ENCODE measurements around the gene WDR91. TPM values are rescaled to one million over a fixed set of nuclear protein-coding genes. Genes with fewer than 3 reads are reported as not detected.

The WDR91 gene
- total and polyA plus RNA-seq, 2 donors, result 14.3 to 19.8 TPM

DNA sequence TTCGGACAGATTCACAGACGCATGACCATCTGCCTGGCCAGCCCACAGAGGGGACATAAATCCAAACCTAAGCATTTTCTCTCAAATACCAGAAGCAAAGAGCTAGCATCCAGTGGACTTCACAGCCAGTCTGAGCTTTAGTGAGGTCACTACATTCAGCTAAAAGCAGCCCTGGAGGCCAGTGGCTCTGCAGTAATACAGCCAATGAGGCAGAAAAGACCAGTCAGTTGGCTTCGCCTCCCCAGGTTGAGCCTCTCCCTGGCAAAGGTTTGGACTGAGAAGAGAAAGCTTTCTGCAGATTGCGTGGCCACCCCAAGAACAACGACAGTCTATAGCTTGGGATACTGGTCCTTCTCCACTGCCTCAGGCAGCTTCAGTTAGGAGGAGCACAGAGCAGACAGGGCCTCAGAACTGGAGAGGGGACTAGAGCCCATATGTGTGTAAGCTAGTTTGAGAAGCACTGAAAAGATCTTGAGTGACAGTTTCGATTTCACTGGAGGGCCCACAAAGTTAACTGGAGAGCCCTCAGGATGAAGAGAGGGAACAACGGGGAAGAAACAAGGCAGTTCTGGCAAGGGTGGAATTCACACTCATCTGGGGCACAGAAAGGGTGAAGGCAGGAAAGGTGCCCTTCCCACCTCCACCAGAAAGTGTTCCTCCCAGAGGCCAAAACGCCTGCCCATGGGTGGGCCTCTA lies 3.8 kb downstream of the WDR91 start:
- peaks cover 7 to 32% of the 10 kb centered on the region in 2 donors for H3K36me3 ChIP-seq (ENCODE audit: control insufficient read depth in 2 of 2, insufficient read depth in 2 of 2, low read length in 1 of 2)
- H3K27ac ChIP-seq (ENCODE audit: low read depth in 1 of 2, low read length in 1 of 2), result no peak overlapping the region
- no peaks in the 10 kb centered on the region for H3K27me3 ChIP-seq (ENCODE audit: control insufficient read depth in 2 of 2, insufficient read depth in 1 of 2, low read length in 1 of 2)
- WGBS, result 94% methylated on average over 8 of the region's 8 CpGs
- peaks cover 12 to 13% of the 10 kb centered on the region in 2 donors for H3K4me1 ChIP-seq (ENCODE audit: control insufficient read depth in 2 of 2, insufficient read depth in 2 of 2, low read length in 2 of 2)
- H3K9me3 ChIP-seq (ENCODE audit: control insufficient read depth in 2 of 2, insufficient read depth in 1 of 2, low read length in 1 of 2), result no peaks in the 10 kb centered on the region
- H3K4me3 ChIP-seq (ENCODE audit: low read length in 2 of 2), result no peak overlapping the region
- DNase-seq (ENCODE audit: low read depth in 6 of 9, low spot score in 9 of 9), result no peak

DNA sequence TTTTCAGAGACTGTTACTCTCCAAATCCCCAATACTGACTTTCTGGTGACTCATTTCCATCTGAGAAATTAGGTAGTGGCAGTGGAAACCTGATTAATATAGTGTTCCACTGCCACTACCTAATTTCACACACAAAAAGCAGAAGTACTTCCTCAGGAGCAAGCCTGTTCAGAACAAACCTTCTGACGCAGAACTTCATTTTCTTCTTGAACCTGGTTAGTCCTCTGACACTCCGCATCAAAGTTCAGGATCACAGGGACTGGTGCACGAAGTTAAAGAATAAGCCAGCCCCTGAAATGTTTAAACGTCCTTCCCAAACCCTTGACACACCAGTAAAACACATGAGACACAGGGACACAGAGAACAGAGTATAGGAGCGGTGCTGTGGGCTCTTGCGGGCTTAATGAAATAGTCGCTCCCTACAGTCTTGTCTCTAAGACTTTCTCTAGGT lies 4.4 kb downstream of the WDR91 start:
- Histone ChIP-seq H3K4me3 (ENCODE audit: low read length in 2 of 2) (no peak overlapping the region), H3K27me3 (ENCODE audit: control insufficient read depth in 2 of 2, insufficient read depth in 1 of 2, low read length in 1 of 2) (no peaks in the 10 kb centered on the region), H3K9me3 (ENCODE audit: control insufficient read depth in 2 of 2, insufficient read depth in 1 of 2, low read length in 1 of 2) (no peaks in the 10 kb centered on the region), H3K36me3 (ENCODE audit: control insufficient read depth in 2 of 2, insufficient read depth in 2 of 2, low read length in 1 of 2) (peaks cover 7 to 32% of the 10 kb centered on the region in 2 donors), H3K4me1 (ENCODE audit: control insufficient read depth in 2 of 2, insufficient read depth in 2 of 2, low read length in 2 of 2) (peaks cover 12% of the 10 kb centered on the region in 2 donors), H3K27ac (ENCODE audit: low read depth in 1 of 2, low read length in 1 of 2) (no peak overlapping the region)
- WGBS, result 75% methylated on average over 7 of the region's 7 CpGs
- DNase-seq (ENCODE audit: low read depth in 6 of 9, low spot score in 9 of 9), result no peak

DNA sequence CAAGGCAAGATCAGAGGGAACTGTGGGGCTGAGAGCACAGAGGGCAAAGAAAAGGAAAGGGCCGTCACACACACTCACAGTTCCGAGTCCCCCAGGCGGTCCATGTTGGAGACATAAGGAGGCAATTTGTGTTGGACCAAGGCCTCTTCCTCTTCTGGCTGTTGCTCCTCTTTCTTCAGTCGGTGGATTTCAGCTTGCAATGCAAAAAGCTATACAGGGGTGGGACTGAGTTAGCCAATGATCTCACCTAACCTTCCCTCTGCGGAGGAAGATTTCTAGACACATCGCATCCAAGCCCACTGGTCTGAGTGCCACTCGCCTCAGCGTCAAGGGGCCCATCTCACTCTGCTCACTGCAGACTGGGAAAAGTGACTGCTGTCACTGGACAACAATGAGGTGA lies 5.5 kb downstream of the WDR91 start:
- Histone ChIP-seq H3K27me3 (ENCODE audit: control insufficient read depth in 2 of 2, insufficient read depth in 1 of 2, low read length in 1 of 2) (no peaks in the 10 kb centered on the region), H3K36me3 (ENCODE audit: control insufficient read depth in 2 of 2, insufficient read depth in 2 of 2, low read length in 1 of 2) (peaks cover 13 to 41% of the 10 kb centered on the region in 2 donors), H3K4me1 (ENCODE audit: control insufficient read depth in 2 of 2, insufficient read depth in 2 of 2, low read length in 2 of 2) (peaks cover 11 to 12% of the 10 kb centered on the region in 2 donors), H3K4me3 (ENCODE audit: low read length in 2 of 2) (no peak overlapping the region), H3K27ac (ENCODE audit: low read depth in 1 of 2, low read length in 1 of 2) (no peak overlapping the region), H3K9me3 (ENCODE audit: control insufficient read depth in 2 of 2, insufficient read depth in 1 of 2, low read length in 1 of 2) (no peaks in the 10 kb centered on the region)
- DNase-seq (ENCODE audit: low read depth in 6 of 9, low spot score in 9 of 9), result no peak
- WGBS, result 95% methylated on average over 8 of the region's 8 CpGs

DNA sequence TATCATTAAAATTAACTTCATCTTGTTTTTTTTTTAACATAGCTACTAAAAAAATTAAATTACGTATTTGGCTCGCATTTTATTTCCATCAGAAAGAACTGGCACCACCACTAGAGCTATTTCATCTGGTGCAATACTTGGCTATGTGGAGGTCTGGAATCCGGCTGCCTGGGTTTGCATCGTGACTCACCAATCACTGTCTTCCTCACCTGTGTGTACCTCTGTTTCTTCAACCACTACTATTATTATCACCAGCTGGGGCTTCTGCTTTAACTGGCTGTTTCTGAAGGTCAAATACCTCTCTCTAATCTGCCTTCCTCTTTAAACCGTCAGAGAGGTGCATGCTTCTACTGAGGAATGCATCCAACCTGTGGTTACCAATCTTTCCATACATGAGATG lies 6.5 kb downstream of the WDR91 start:
- no peaks in the 10 kb centered on the region for H3K9me3 ChIP-seq (ENCODE audit: control insufficient read depth in 2 of 2, insufficient read depth in 1 of 2, low read length in 1 of 2)
- peaks cover 14 to 43% of the 10 kb centered on the region in 2 donors for H3K36me3 ChIP-seq (ENCODE audit: control insufficient read depth in 2 of 2, insufficient read depth in 2 of 2, low read length in 1 of 2)
- no peak for DNase-seq (ENCODE audit: low read depth in 6 of 9, low spot score in 9 of 9)
- no peaks in the 10 kb centered on the region for H3K27me3 ChIP-seq (ENCODE audit: control insufficient read depth in 2 of 2, insufficient read depth in 1 of 2, low read length in 1 of 2)
- peaks cover 4 to 7% of the 10 kb centered on the region in 2 donors for H3K4me1 ChIP-seq (ENCODE audit: control insufficient read depth in 2 of 2, insufficient read depth in 2 of 2, low read length in 2 of 2)
- WGBS, result 93% methylated on average over 5 of the region's 5 CpGs
- H3K4me3 ChIP-seq (ENCODE audit: low read length in 2 of 2), result no peak overlapping the region
- no peak overlapping the region for H3K27ac ChIP-seq (ENCODE audit: low read depth in 1 of 2, low read length in 1 of 2)

DNA sequence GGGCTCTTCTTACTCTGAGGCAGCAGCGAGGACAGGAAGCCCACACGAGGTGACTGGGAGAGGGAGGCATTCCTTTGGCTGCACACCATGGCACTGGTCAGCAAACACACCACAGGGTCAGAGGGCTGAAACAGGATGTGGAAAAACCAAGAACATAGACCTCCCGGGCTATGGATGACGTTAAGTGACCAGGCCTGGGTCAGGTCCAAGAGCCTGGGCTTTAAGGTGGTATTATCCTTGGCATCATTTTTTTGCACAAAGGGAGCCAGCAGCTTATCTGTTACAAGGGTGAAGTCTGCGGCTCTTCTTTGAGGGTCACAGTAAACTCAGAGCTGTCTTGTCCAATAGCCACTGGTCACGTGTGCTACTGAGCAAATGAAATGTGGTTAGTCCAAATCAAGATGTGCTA lies 7.0 kb downstream of the WDR91 start:
- DNase-seq (ENCODE audit: low read depth in 6 of 9, low spot score in 9 of 9), result no peak
- Histone ChIP-seq H3K27me3 (ENCODE audit: control insufficient read depth in 2 of 2, insufficient read depth in 1 of 2, low read length in 1 of 2) (no peaks in the 10 kb centered on the region), H3K27ac (ENCODE audit: low read depth in 1 of 2, low read length in 1 of 2) (peak overlapping the region in 1 of 2 donors; percentile 13), H3K9me3 (ENCODE audit: control insufficient read depth in 2 of 2, insufficient read depth in 1 of 2, low read length in 1 of 2) (no peaks in the 10 kb centered on the region), H3K36me3 (ENCODE audit: control insufficient read depth in 2 of 2, insufficient read depth in 2 of 2, low read length in 1 of 2) (peaks cover 18 to 48% of the 10 kb centered on the region in 2 donors), H3K4me3 (ENCODE audit: low read length in 2 of 2) (no peak overlapping the region), H3K4me1 (ENCODE audit: control insufficient read depth in 2 of 2, insufficient read depth in 2 of 2, low read length in 2 of 2) (peaks cover 4 to 7% of the 10 kb centered on the region in 2 donors)
- WGBS, result 95% methylated on average over 6 of the region's 6 CpGs

DNA sequence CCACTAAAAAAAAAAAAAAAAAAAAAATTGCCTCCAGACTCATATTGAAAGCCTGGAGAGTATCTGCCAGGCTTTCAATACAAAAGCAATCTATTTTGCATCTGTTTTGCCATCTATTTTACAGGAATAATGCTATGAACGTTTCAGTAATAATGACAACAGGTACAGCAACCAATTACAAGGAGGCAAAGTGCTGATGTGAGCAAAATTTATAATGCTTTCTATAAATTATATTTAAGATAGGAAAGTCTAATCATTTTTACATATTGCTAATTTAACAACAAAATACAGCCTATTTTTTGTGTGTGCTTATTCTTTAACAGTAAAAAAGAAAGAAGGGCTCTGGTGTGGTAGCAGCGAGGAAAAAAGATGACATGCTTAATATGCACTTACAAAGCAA lies 10.0 kb downstream of the WDR91 start:
- H3K9me3 ChIP-seq (ENCODE audit: control insufficient read depth in 2 of 2, insufficient read depth in 1 of 2, low read length in 1 of 2), result no peaks in the 10 kb centered on the region
- DNase-seq (ENCODE audit: low read depth in 6 of 9, low spot score in 9 of 9), result no peak
- peak overlapping the region in 1 of 2 donors; percentile 38 for H3K27ac ChIP-seq (ENCODE audit: low read depth in 1 of 2, low read length in 1 of 2)
- H3K36me3 ChIP-seq (ENCODE audit: control insufficient read depth in 2 of 2, insufficient read depth in 2 of 2, low read length in 1 of 2), result peaks cover 39 to 65% of the 10 kb centered on the region in 2 donors
- peaks cover 0 to 4% of the 10 kb centered on the region in 2 donors for H3K4me1 ChIP-seq (ENCODE audit: control insufficient read depth in 2 of 2, insufficient read depth in 2 of 2, low read length in 2 of 2)
- WGBS, result 97% methylated on average over 2 of the region's 2 CpGs
- H3K27me3 ChIP-seq (ENCODE audit: control insufficient read depth in 2 of 2, insufficient read depth in 1 of 2, low read length in 1 of 2), result no peaks in the 10 kb centered on the region
- no peak overlapping the region for H3K4me3 ChIP-seq (ENCODE audit: low read length in 2 of 2)

DNA sequence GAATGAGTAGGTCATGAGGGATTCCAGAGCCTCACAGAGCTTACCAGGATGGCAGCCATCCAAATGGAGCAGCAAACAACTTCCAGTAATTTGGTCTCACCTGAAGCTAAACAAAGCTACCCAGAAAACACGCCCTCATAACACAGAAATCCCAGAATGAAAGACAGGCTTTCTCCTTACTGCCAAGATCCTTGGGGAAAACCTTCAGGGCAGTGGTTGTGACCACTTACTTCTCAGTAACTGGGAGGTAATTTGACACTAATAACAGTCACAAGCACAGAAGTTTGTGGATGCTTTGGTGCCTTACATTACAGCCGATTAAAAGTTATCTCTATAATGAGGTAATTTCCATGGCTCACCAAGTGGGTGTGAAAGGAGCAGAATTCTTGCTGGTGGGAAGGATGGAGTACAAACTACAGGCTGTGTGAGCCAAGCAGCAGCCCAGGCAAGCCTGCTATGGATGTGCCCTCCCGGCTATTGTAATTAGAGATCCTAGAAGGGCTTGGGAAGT lies 10.4 kb downstream of the WDR91 start:
- H3K4me3 ChIP-seq (ENCODE audit: low read length in 2 of 2), result no peak overlapping the region
- peaks cover 43 to 67% of the 10 kb centered on the region in 2 donors for H3K36me3 ChIP-seq (ENCODE audit: control insufficient read depth in 2 of 2, insufficient read depth in 2 of 2, low read length in 1 of 2)
- H3K27ac ChIP-seq (ENCODE audit: low read depth in 1 of 2, low read length in 1 of 2), result peak overlapping the region in 1 of 2 donors; percentile 38
- DNase-seq (ENCODE audit: low read depth in 6 of 9, low spot score in 9 of 9), result peak in 1 of 9 donors; percentile 22
- H3K9me3 ChIP-seq (ENCODE audit: control insufficient read depth in 2 of 2, insufficient read depth in 1 of 2, low read length in 1 of 2), result no peaks in the 10 kb centered on the region
- H3K4me1 ChIP-seq (ENCODE audit: control insufficient read depth in 2 of 2, insufficient read depth in 2 of 2, low read length in 2 of 2), result peaks cover 0 to 4% of the 10 kb centered on the region in 2 donors
- WGBS, result 95% methylated on average over 3 of the region's 3 CpGs
- H3K27me3 ChIP-seq (ENCODE audit: control insufficient read depth in 2 of 2, insufficient read depth in 1 of 2, low read length in 1 of 2), result no peaks in the 10 kb centered on the region

DNA sequence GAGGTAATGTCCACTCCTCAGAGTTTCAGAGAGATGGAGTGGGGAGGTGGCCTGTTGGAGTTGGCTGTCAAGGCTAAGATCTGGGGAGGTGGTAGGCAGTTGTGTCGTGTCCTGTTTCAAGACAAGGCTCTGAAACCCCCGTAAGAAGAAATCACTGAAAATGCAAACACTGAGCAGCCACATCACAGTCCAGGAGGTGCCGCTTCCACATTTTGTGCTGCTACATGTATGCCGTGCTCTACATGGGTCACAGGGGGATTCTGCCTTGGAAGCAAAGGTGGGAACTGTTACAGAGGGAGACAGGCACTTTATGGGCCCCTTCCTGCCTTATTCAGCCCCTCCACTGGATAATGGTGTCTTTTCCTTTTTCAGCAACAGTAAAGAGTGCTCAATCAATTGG lies 11.9 kb downstream of the WDR91 start:
- no peak for DNase-seq (ENCODE audit: low read depth in 6 of 9, low spot score in 9 of 9)

DNA sequence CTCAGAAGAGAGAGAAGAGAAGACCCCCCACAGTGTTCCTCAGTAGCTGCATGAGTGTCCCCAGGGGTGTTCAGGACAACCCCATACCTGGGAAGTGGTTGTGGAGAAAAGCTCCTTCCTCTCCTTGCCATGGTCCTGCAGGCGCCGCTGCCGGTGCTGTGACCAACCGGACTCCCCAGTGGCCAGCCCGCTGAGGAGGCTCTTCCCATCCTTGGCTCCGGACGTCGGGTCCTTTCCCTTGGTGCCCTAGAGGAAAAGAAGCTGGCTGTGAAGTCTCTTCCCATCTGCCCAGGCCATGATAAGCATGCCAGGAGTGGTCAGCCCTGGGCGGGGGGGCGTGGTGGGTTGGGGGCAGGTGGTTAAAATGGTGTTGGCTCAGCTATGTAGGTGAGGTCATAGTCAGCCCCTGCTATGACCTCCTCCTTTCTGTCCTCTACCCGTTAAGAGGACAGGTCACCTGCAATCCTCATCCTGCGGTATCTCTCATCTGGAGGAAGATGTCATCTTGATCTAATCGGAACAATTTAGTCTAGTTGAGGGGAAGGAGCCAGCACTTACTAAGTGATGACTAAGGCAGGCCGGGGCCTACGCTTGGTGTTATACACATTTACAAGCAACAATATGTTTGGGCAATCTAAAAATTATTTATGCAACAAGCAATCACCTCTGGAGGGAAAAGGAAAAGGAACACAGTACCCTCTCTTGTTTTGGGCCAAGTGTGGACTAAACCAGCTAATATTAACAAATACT lies 13.2 kb downstream of the WDR91 start:
- H3K36me3 ChIP-seq (ENCODE audit: control insufficient read depth in 2 of 2, insufficient read depth in 2 of 2, low read length in 1 of 2), result peaks cover 54 to 65% of the 10 kb centered on the region in 2 donors
- DNase-seq (ENCODE audit: low read depth in 6 of 9, low spot score in 9 of 9), result no peak
- WGBS, result 97% methylated on average over 15 of the region's 15 CpGs

More for the DNA sequence above, 11.9 kb downstream of the WDR91 start:
- 96% methylated on average over 4 of the region's 4 CpGs for WGBS
- H3K27ac ChIP-seq (ENCODE audit: low read depth in 1 of 2, low read length in 1 of 2), result no peak overlapping the region
- H3K9me3 ChIP-seq (ENCODE audit: control insufficient read depth in 2 of 2, insufficient read depth in 1 of 2, low read length in 1 of 2), result no peaks in the 10 kb centered on the region
- no peaks in the 10 kb centered on the region for H3K27me3 ChIP-seq (ENCODE audit: control insufficient read depth in 2 of 2, insufficient read depth in 1 of 2, low read length in 1 of 2)
- H3K4me3 ChIP-seq (ENCODE audit: low read length in 2 of 2), result no peak overlapping the region
- H3K4me1 ChIP-seq (ENCODE audit: control insufficient read depth in 2 of 2, insufficient read depth in 2 of 2, low read length in 2 of 2), result peaks cover 0 to 4% of the 10 kb centered on the region in 2 donors
- peaks cover 52 to 65% of the 10 kb centered on the region in 2 donors for H3K36me3 ChIP-seq (ENCODE audit: control insufficient read depth in 2 of 2, insufficient read depth in 2 of 2, low read length in 1 of 2)

More for the DNA sequence above, 13.2 kb downstream of the WDR91 start:
- H3K4me1 ChIP-seq (ENCODE audit: control insufficient read depth in 2 of 2, insufficient read depth in 2 of 2, low read length in 2 of 2), result no peaks in the 10 kb centered on the region
- no peaks in the 10 kb centered on the region for H3K27me3 ChIP-seq (ENCODE audit: control insufficient read depth in 2 of 2, insufficient read depth in 1 of 2, low read length in 1 of 2)
- H3K4me3 ChIP-seq (ENCODE audit: low read length in 2 of 2), result no peak overlapping the region
- no peak overlapping the region for H3K27ac ChIP-seq (ENCODE audit: low read depth in 1 of 2, low read length in 1 of 2)
- H3K9me3 ChIP-seq (ENCODE audit: control insufficient read depth in 2 of 2, insufficient read depth in 1 of 2, low read length in 1 of 2), result no peaks in the 10 kb centered on the region
